ENCODE data around the gene SOCS7. TPM values are rescaled to one million over a fixed set of nuclear protein-coding genes. Genes with fewer than 3 reads are reported as not detected.

The SOCS7 gene
- total RNA-seq, 1 experiment from 2014 or later: 29.2 TPM

GRCh38 chr17:38342886-38343607 is 8.6 kb upstream of the SOCS7 start:
- Mint-ChIP-seq H3K4me3 (ENCODE audit: unreplicated experiment) (no peak overlapping the region), H3K4me1 (ENCODE audit: low read depth, unreplicated experiment) (no peaks in the 10 kb centered on the region), H3K36me3 (ENCODE audit: insufficient read depth, unreplicated experiment) (no peaks in the 10 kb centered on the region), H3K9me3 (ENCODE audit: unreplicated experiment) (no peaks in the 10 kb centered on the region), H3K27ac (ENCODE audit: unreplicated experiment) (no peak overlapping the region), H3K27me3 (ENCODE audit: insufficient read depth, unreplicated experiment) (no peaks in the 10 kb centered on the region)
- TF ChIP-seq CTCF (IDR thresholded peaks at IDR 0.05; ENCODE audit: insufficient read depth in 1 of 2, low read depth in 1 of 2, low read length in 1 of 2, severe bottlenecking in 1 of 2, unreplicated experiment in 1 of 2): no peak
- H3K36me3 ChIP-seq (ENCODE audit: control insufficient read depth, insufficient read depth, low read length): no peaks in the 10 kb centered on the region
- CTCF ChIA-PET: no interaction called here
- POLR2A ChIA-PET: no interaction called here
- H3K4me3 ChIP-seq (ENCODE audit: low read depth, low read length): no peak overlapping the region
- no peaks in the 10 kb centered on the region for H3K27me3 ChIP-seq (replicated peaks; ENCODE audit: control insufficient read depth, insufficient read depth, low read length)
- BruUV-seq (replicated peaks): no TSS peak
- intact Hi-C loops (cut with micrococcal nuclease; ENCODE audit: unreplicated experiment): no loop called here
- DNase-seq: no peak
- no peaks in the 10 kb centered on the region for H3K9me3 ChIP-seq
- peaks cover 4% of the 10 kb centered on the region; the same call in 1 of the 2 replicates for H3K4me1 ChIP-seq

- TF ChIP-seq CTCF (IDR thresholded peaks at IDR 0.05; ENCODE audit: insufficient read depth in 1 of 2, low read depth in 1 of 2, low read length in 1 of 2, severe bottlenecking in 1 of 2, unreplicated experiment in 1 of 2): no peak
- H3K9me3 ChIP-seq: no peaks in the 10 kb centered on the region
- no peaks in the 10 kb centered on the region for H3K36me3 Mint-ChIP-seq (ENCODE audit: insufficient read depth, unreplicated experiment)
- POLR2A ChIA-PET: no interaction called here
- intact Hi-C loops (cut with micrococcal nuclease; ENCODE audit: unreplicated experiment): no loop called here
- peaks cover 1% of the 10 kb centered on the region for H3K4me1 Mint-ChIP-seq (ENCODE audit: low read depth, unreplicated experiment)
- no peaks in the 10 kb centered on the region for H3K9me3 Mint-ChIP-seq (ENCODE audit: unreplicated experiment)
- no peak for DNase-seq
- no TSS peak for BruUV-seq (replicated peaks)
- H3K27me3 Mint-ChIP-seq (ENCODE audit: insufficient read depth, unreplicated experiment): no peaks in the 10 kb centered on the region
- no peak within 1 kb of the TSS for H3K4me3 Mint-ChIP-seq (ENCODE audit: unreplicated experiment)
- H3K36me3 ChIP-seq (ENCODE audit: control insufficient read depth, insufficient read depth, low read length): no peaks in the 10 kb centered on the region
- CTCF ChIA-PET: interaction anchor here (0.7 to 1.0 kb wide), 2 partner anchors 12 to 13 kb away, joined by 3 read pairs; no protein-coding TSS in a partner anchor
- H3K4me1 ChIP-seq: peaks cover 4% of the 10 kb centered on the region; the same call in 1 of the 2 replicates
- H3K4me3 ChIP-seq (ENCODE audit: low read depth, low read length): no peak within 1 kb of the TSS
- H3K27ac Mint-ChIP-seq (ENCODE audit: unreplicated experiment): no peak within 1 kb of the TSS
- no peaks in the 10 kb centered on the region for H3K27me3 ChIP-seq (replicated peaks; ENCODE audit: control insufficient read depth, insufficient read depth, low read length)
These were observed 7.8 kb upstream of the SOCS7 start, which contains the start of gene GPR179 for GRCh38 chr17:38343608-38344419. GPR179 (minus strand) TSS chr17:38343956; CDS start chr17:38343789, 167 bp downstream.

GRCh38 chr17:38344420-38344745 is 7.3 kb upstream of the SOCS7 start:
- no peaks in the 10 kb centered on the region for H3K9me3 Mint-ChIP-seq (ENCODE audit: unreplicated experiment)
- ChIA-PET CTCF (interaction anchor here (0.7 to 1.0 kb wide), 2 partner anchors 13 to 14 kb away, joined by 3 read pairs; no protein-coding TSS in a partner anchor), POLR2A (no interaction called here)
- intact Hi-C loops (cut with micrococcal nuclease; ENCODE audit: unreplicated experiment): no loop called here
- no peak for DNase-seq
- Histone ChIP-seq H3K9me3 (no peaks in the 10 kb centered on the region), H3K36me3 (ENCODE audit: control insufficient read depth, insufficient read depth, low read length) (no peaks in the 10 kb centered on the region), H3K4me3 (ENCODE audit: low read depth, low read length) (no peak overlapping the region), H3K27me3 (replicated peaks; ENCODE audit: control insufficient read depth, insufficient read depth, low read length) (no peaks in the 10 kb centered on the region), H3K4me1 (peaks cover 4% of the 10 kb centered on the region; the same call in 1 of the 2 replicates)
- TF ChIP-seq CTCF (IDR thresholded peaks at IDR 0.05; ENCODE audit: insufficient read depth in 1 of 2, low read depth in 1 of 2, low read length in 1 of 2, severe bottlenecking in 1 of 2, unreplicated experiment in 1 of 2): no peak
- H3K36me3 Mint-ChIP-seq (ENCODE audit: insufficient read depth, unreplicated experiment): no peaks in the 10 kb centered on the region
- no peaks in the 10 kb centered on the region for H3K27me3 Mint-ChIP-seq (ENCODE audit: insufficient read depth, unreplicated experiment)
- H3K27ac Mint-ChIP-seq (ENCODE audit: unreplicated experiment): no peak overlapping the region
- H3K4me1 Mint-ChIP-seq (ENCODE audit: low read depth, unreplicated experiment): peaks cover 7% of the 10 kb centered on the region
- no TSS peak for BruUV-seq (replicated peaks)
- H3K4me3 Mint-ChIP-seq (ENCODE audit: unreplicated experiment): no peak overlapping the region

Measured in Caco-2 (cell line).